ENCODE measurements around the gene EVL.
"Not testable (repeated sequence)": the region's sequence is repeated elsewhere in the genome, so short reads cannot be mapped to it uniquely, and the experiment has no call there.

The EVL gene

GRCh38 chr14:100158566-100159093 is 93.4 kb downstream of the EVL start:
- no peak for FAIRE-seq
- no peak for TF ChIP-seq POLR2A (IDR thresholded peaks at IDR 0.05; ENCODE audit: low read depth, low read length)
- DNase-seq (ENCODE audit: insufficient read length, low spot score), result no peak

GRCh38 chr14:100159094-100159864 is 94.1 kb downstream of the EVL start, which contains the start of gene DEGS2:
Gene DEGS2, minus strand, starts transcription at chr14:100159645. Its CDS starts 58 bp downstream, at chr14:100159587.
- no peak for TF ChIP-seq POLR2A (IDR thresholded peaks at IDR 0.05; ENCODE audit: low read depth, low read length)
- DNase-seq (ENCODE audit: insufficient read length, low spot score) (no peak), FAIRE-seq (no peak)

GRCh38 chr14:100159865-100160533 is 94.8 kb downstream of the EVL start:
- TF ChIP-seq POLR2A (IDR thresholded peaks at IDR 0.05; ENCODE audit: low read depth, low read length), result no peak
- no peak for FAIRE-seq
- DNase-seq (ENCODE audit: insufficient read length, low spot score), result no peak

- DNase-seq (ENCODE audit: insufficient read length, low spot score), result no peak
- no peak for FAIRE-seq
- TF ChIP-seq POLR2A (IDR thresholded peaks at IDR 0.05; ENCODE audit: low read depth, low read length), result no peak
Measured at GRCh38 chr14:100160534-100160916, 95.3 kb downstream of the EVL start.

GRCh38 chr14:100165376-100165775 is 100.2 kb downstream of the EVL start:
- FAIRE-seq (no peak), DNase-seq (ENCODE audit: insufficient read length, low spot score) (no peak)
- no peak for TF ChIP-seq POLR2A (IDR thresholded peaks at IDR 0.05; ENCODE audit: low read depth, low read length)

GRCh38 chr14:100165831-100166440 is 100.7 kb downstream of the EVL start:
- no peak for FAIRE-seq
- TF ChIP-seq POLR2A (IDR thresholded peaks at IDR 0.05; ENCODE audit: low read depth, low read length), result no peak

GRCh38 chr14:100168506-100168905 is 103.3 kb downstream of the EVL start:
- no peak for TF ChIP-seq POLR2A (IDR thresholded peaks at IDR 0.05; ENCODE audit: low read depth, low read length)
- DNase-seq (ENCODE audit: insufficient read length, low spot score) (no peak), FAIRE-seq (no peak)

More at GRCh38 chr14:100165831-100166440, 100.7 kb downstream of the EVL start:
- no peak for DNase-seq (ENCODE audit: insufficient read length, low spot score)

GRCh38 chr14:100170880-100171279 is 105.7 kb downstream of the EVL start:
- DNase-seq (ENCODE audit: insufficient read length, low spot score) (no peak), FAIRE-seq (no peak)
- no peak for TF ChIP-seq POLR2A (IDR thresholded peaks at IDR 0.05; ENCODE audit: low read depth, low read length)

- FAIRE-seq, result no peak
- no peak for DNase-seq (ENCODE audit: insufficient read length, low spot score)
- no peak for TF ChIP-seq POLR2A (IDR thresholded peaks at IDR 0.05; ENCODE audit: low read depth, low read length)
Measured at GRCh38 chr14:100172811-100173210, 107.6 kb downstream of the EVL start.

GRCh38 chr14:100173353-100173752 is 108.1 kb downstream of the EVL start:
- DNase-seq (ENCODE audit: insufficient read length, low spot score) (no peak), FAIRE-seq (no peak)
- no peak for TF ChIP-seq POLR2A (IDR thresholded peaks at IDR 0.05; ENCODE audit: low read depth, low read length)

- TF ChIP-seq POLR2A (IDR thresholded peaks at IDR 0.05; ENCODE audit: low read depth, low read length), result no peak
- FAIRE-seq (no peak), DNase-seq (ENCODE audit: insufficient read length, low spot score) (no peak)
Measured at GRCh38 chr14:100176811-100177327, 111.6 kb downstream of the EVL start.

- DNase-seq (ENCODE audit: insufficient read length, low spot score) (no peak), FAIRE-seq (no peak)
- TF ChIP-seq POLR2A (IDR thresholded peaks at IDR 0.05; ENCODE audit: low read depth, low read length), result no peak
Measured at GRCh38 chr14:100178691-100179090, 113.5 kb downstream of the EVL start.

- not testable (repeated sequence) for DNase-seq (ENCODE audit: insufficient read length, low spot score); FAIRE-seq
Measured at GRCh38 chr14:100180671-100181070, 115.4 kb downstream of the EVL start.

- FAIRE-seq; DNase-seq (ENCODE audit: insufficient read length, low spot score): not testable (repeated sequence)
Measured at GRCh38 chr14:100181876-100182551, 116.8 kb downstream of the EVL start.
